GM21825 (cell line): ENCODE data around the gene CYP4A11.
"Not testable (repeated sequence)": the region's sequence is repeated elsewhere in the genome, so short reads cannot be mapped to it uniquely, and the experiment has no call there.

Source experiments
- ATAC-seq: cut with Tn5 transposase; IDR thresholded peaks from one replicate; pipeline ENCODE4 v1.9.1; 2021; ENCODE audit warnings: mild to moderate bottlenecking, moderate library complexity; ENCODE audit not compliant: unreplicated experiment

CYP4A11 gene

GRCh38 chr1:46927249-46927835 lies 13.9 kb downstream of the CYP4A11 start:
- ATAC-seq = no peak

- ATAC-seq = no peak
Measured at GRCh38 chr1:46910790-46911189, 30.5 kb downstream of the CYP4A11 start.

GRCh38 chr1:46903481-46903880 lies 37.8 kb downstream of the CYP4A11 start:
- no peak for ATAC-seq

GRCh38 chr1:46900401-46900800 lies 40.9 kb downstream of the CYP4A11 start:
- ATAC-seq = no peak

- ATAC-seq = not testable (repeated sequence)
Measured at GRCh38 chr1:46881656-46882055, 59.6 kb downstream of the CYP4A11 start.
